HG02884 (cell line): ENCODE measurements around the gene OR10G6.
"Not testable (repeated sequence)": the region's sequence is repeated elsewhere in the genome, so short reads cannot be mapped to it uniquely, and the experiment has no call there.

Experiments
- ATAC-seq: cut with Tn5 transposase; IDR thresholded peaks from one replicate; pipeline ENCODE4 v1.9.1; 2021; ENCODE audit warnings: mild to moderate bottlenecking, moderate library complexity; ENCODE audit not compliant: unreplicated experiment

The OR10G6 gene

GRCh38 chr11:123995119-123995518 lies at the start of gene OR10G6:
Gene OR10G6, minus strand, starts transcription at chr11:123995161. Its CDS starts 0 bp downstream, at chr11:123995161.
- no peak for ATAC-seq

GRCh38 chr11:124043420-124043819 lies 48.5 kb upstream of the OR10G6 start:
- no peak for ATAC-seq

- no peak for ATAC-seq
These were observed 46.3 kb upstream of the OR10G6 start, which contains the start of gene OR10G7 for GRCh38 chr11:124041254-124041653. Gene OR10G7, minus strand, starts transcription at chr11:124041325. Its CDS starts 2,324 bp downstream, at chr11:124039001.

GRCh38 chr11:124039557-124039956 lies 44.6 kb upstream of the OR10G6 start:
- no peak for ATAC-seq

GRCh38 chr11:124036666-124037065 lies 41.7 kb upstream of the OR10G6 start:
- no peak for ATAC-seq

- no peak for ATAC-seq
These were observed 31.5 kb upstream of the OR10G6 start, which contains the start of gene OR10G8 for GRCh38 chr11:124026498-124026897. Gene OR10G8, plus strand, starts transcription at chr11:124026798. Its CDS starts 2,825 bp downstream, at chr11:124029623.

- ATAC-seq: not testable (repeated sequence)
These were observed 20.9 kb upstream of the OR10G6 start for GRCh38 chr11:124015837-124016236.

GRCh38 chr11:124012697-124013096 lies 17.7 kb upstream of the OR10G6 start, which contains the start of gene OR10G4:
Gene OR10G4, plus strand, starts transcription at chr11:124012997. Its CDS starts 2,578 bp downstream, at chr11:124015575.
- ATAC-seq: no peak

- ATAC-seq: no peak
These were observed 15.7 kb downstream of the OR10G6 start for GRCh38 chr11:123979311-123979710.

- ATAC-seq: no peak
These were observed 17.1 kb downstream of the OR10G6 start, which contains the start of gene OR10S1 for GRCh38 chr11:123977731-123978347. Gene OR10S1, minus strand, starts transcription at chr11:123977781. Its CDS starts 117 bp downstream, at chr11:123977664.

GRCh38 chr11:123976770-123977560 lies 18.0 kb downstream of the OR10G6 start:
- ATAC-seq: no peak

GRCh38 chr11:123973816-123974215 lies 21.1 kb downstream of the OR10G6 start:
- no peak for ATAC-seq

GRCh38 chr11:123956752-123957151 lies 38.2 kb downstream of the OR10G6 start:
- no peak for ATAC-seq

- no peak for ATAC-seq
These were observed 49.8 kb downstream of the OR10G6 start for GRCh38 chr11:123945132-123945531.
